SH-SY5Y (cell line): ENCODE data around the gene RGSL1.

Source experiments
- GATA2 ChIP-seq: IDR thresholded peaks from 2 replicates; pipeline ENCODE4 v1.6.1; 2011; ENCODE audit warnings: mild to moderate bottlenecking, low read depth, low read length
- GATA3 ChIP-seq: IDR thresholded peaks from 2 replicates; pipeline ENCODE4 v1.6.1; 2011; ENCODE audit warnings: low read depth, mild to moderate bottlenecking, low read length, moderate library complexity

- no peak for TF ChIP-seq GATA2
- no peak for TF ChIP-seq GATA3
Measured at GRCh38 chr1:182527680-182528079, 77.7 kb downstream of the RGSL1 start.
